SW480 (cell line): ENCODE data around the gene THOC6.
"Not testable (repeated sequence)": the region's sequence is repeated elsewhere in the genome, so short reads cannot be mapped to it uniquely, and the experiment has no call there.

Experiments
- DNase-seq: peaks from one replicate; pipeline ENCODE4 v3.0.0-alpha.2; 2016; ENCODE audit warnings: low spot score

Gene THOC6

GRCh38 chr16:3054965-3055733 lies 31.3 kb downstream of the THOC6 start:
- no peak for DNase-seq

- not testable (repeated sequence) for DNase-seq
Observed at GRCh38 chr16:3055734-3056115, 31.9 kb downstream of the THOC6 start.

GRCh38 chr16:3056336-3057180 lies 32.7 kb downstream of the THOC6 start:
- no peak for DNase-seq

- no peak for DNase-seq
Observed at GRCh38 chr16:3057181-3058138, 33.6 kb downstream of the THOC6 start.

- DNase-seq = no peak
Observed at GRCh38 chr16:3058139-3059030, 34.5 kb downstream of the THOC6 start.

GRCh38 chr16:3059041-3059722 lies 35.3 kb downstream of the THOC6 start:
- DNase-seq = peak; percentile 78

- no peak for DNase-seq
Observed at GRCh38 chr16:3059723-3060242, 35.9 kb downstream of the THOC6 start.

- no peak for DNase-seq
Observed at GRCh38 chr16:3060339-3061127, 36.7 kb downstream of the THOC6 start.

GRCh38 chr16:3062553-3062952 lies 38.7 kb downstream of the THOC6 start:
- no peak for DNase-seq

- DNase-seq = peak; percentile 8
Observed at GRCh38 chr16:3063625-3064386, 40.0 kb downstream of the THOC6 start.

GRCh38 chr16:3065069-3065741 lies 41.4 kb downstream of the THOC6 start, which contains the start of gene IL32:
Gene IL32 (plus strand): TSS chr16:3065640. CDS start chr16:3065812, 172 bp downstream.
- peak; percentile 58 for DNase-seq

- no peak for DNase-seq
Observed at GRCh38 chr16:3065742-3066439, 42.1 kb downstream of the THOC6 start.

- DNase-seq = no peak
Observed at GRCh38 chr16:3066440-3066748, 42.6 kb downstream of the THOC6 start.

GRCh38 chr16:3068487-3068886 lies 44.7 kb downstream of the THOC6 start:
- no peak for DNase-seq

GRCh38 chr16:3069146-3069545 lies 45.3 kb downstream of the THOC6 start:
- DNase-seq = not testable (repeated sequence)

- no peak for DNase-seq
Observed at GRCh38 chr16:3070608-3071111, 46.8 kb downstream of the THOC6 start.

- no peak for DNase-seq
Observed at GRCh38 chr16:3071655-3072054, 47.8 kb downstream of the THOC6 start.
